ENCODE data around the gene HMCN1.

DNA sequence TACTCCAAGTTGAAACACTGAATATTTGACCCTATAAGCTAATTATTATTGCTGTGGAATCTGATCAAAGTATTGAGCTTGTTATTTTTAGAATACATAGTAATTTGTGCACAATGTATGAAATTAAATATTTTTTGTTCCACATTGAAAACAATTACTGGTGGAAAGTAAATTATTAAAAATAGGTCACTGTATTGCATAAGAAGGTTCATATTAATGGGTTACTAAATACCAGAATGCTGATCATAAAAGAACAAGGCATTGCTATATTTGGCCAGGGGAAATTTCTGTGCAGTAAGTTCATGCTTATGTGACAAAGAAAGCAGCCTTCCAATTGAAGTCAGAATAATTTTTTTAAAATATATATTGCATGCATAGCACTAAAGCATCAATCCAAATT lies 481.4 kb downstream of the HMCN1 start:
- TF ChIP-seq, protein P1, sequence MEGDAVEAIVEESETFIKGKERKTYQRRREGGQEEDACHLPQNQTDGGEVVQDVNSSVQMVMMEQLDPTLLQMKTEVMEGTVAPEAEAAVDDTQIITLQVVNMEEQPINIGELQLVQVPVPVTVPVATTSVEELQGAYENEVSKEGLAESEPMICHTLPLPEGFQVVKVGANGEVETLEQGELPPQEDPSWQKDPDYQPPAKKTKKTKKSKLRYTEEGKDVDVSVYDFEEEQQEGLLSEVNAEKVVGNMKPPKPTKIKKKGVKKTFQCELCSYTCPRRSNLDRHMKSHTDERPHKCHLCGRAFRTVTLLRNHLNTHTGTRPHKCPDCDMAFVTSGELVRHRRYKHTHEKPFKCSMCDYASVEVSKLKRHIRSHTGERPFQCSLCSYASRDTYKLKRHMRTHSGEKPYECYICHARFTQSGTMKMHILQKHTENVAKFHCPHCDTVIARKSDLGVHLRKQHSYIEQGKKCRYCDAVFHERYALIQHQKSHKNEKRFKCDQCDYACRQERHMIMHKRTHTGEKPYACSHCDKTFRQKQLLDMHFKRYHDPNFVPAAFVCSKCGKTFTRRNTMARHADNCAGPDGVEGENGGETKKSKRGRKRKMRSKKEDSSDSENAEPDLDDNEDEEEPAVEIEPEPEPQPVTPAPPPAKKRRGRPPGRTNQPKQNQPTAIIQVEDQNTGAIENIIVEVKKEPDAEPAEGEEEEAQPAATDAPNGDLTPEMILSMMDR (IDR thresholded peaks at IDR 0.05; ENCODE audit: low read depth, low read length), result no peak
- TF ChIP-seq, protein P2, sequence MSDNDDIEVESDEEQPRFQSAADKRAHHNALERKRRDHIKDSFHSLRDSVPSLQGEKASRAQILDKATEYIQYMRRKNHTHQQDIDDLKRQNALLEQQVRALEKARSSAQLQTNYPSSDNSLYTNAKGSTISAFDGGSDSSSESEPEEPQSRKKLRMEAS (IDR thresholded peaks at IDR 0.05; ENCODE audit: low read depth, low read length), result no peak
- TF ChIP-seq POLR2A (IDR thresholded peaks at IDR 0.05; ENCODE audit: extremely low read depth, insufficient read length), result no peak
